LNCAP (cell line): ENCODE measurements around the gene KMT2E.

Source experiments
- CTCF ChIP-seq: fragments of 450-650 bp; IDR thresholded peaks from 2 replicates; pipeline ENCODE4 v1.5.1; 2017; ENCODE audit warnings: mild to moderate bottlenecking

The KMT2E gene

GRCh38 chr7:105065104-105065503 lies 51.1 kb downstream of the KMT2E start:
- TF ChIP-seq CTCF = no peak

- TF ChIP-seq CTCF = no peak
These were observed 53.7 kb downstream of the KMT2E start for GRCh38 chr7:105067691-105068090.

GRCh38 chr7:105068886-105069285 lies 54.9 kb downstream of the KMT2E start:
- TF ChIP-seq CTCF = no peak

GRCh38 chr7:105073143-105073542 lies 59.1 kb downstream of the KMT2E start:
- TF ChIP-seq CTCF = no peak

GRCh38 chr7:105079348-105079747 lies 65.3 kb downstream of the KMT2E start:
- no peak for TF ChIP-seq CTCF

GRCh38 chr7:105084581-105084980 lies 70.6 kb downstream of the KMT2E start:
- TF ChIP-seq CTCF = no peak

GRCh38 chr7:105086850-105087249 lies 72.8 kb downstream of the KMT2E start:
- no peak for TF ChIP-seq CTCF

- no peak for TF ChIP-seq CTCF
These were observed 74.0 kb downstream of the KMT2E start for GRCh38 chr7:105087981-105088380.
